Measurements from ENCODE around the gene SDCCAG8. TPM values are rescaled to one million over a fixed set of nuclear protein-coding genes. Genes with fewer than 3 reads are reported as not detected.

Gene SDCCAG8
- 44.4 TPM for total RNA-seq

DNA sequence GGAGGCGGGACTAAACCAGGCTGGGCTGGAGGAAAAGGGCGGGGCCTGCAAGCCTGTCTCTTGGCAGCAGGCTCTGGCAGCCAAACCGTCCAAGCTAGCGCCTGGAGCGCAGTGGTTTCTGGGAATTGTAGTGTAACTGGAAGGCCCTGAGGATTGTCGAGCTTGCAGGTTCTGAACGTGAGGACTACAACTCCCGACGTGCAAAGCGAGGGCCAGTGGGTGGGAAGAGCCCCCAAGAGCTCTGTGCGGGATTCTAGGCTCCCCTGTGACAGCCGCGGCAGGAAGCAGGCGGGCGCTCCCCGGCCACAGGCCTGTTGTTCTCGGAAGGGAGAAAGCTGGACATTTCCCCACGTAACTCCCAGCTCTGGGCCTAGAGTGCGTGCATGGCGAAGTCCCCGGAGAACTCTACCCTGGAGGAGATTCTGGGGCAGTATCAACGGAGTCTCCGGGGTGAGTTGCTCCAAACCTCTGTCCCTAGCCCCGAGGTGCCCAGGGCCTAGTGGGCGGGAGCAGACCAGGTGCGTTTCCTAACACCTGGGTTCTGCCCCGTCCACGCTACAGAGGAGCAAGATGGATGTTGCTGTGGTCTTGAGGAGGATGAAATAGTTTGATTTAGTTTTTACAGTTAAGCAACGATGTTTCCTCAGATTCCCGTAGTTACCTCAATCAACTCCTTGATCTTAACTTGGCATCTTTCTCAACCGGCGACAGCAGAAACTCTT lies at the start of gene SDCCAG8:
SDCCAG8 (plus strand) TSS at position 251 of the 722 bp plus-strand sequence; CDS start at position 384, 133 bp downstream.

DNA sequence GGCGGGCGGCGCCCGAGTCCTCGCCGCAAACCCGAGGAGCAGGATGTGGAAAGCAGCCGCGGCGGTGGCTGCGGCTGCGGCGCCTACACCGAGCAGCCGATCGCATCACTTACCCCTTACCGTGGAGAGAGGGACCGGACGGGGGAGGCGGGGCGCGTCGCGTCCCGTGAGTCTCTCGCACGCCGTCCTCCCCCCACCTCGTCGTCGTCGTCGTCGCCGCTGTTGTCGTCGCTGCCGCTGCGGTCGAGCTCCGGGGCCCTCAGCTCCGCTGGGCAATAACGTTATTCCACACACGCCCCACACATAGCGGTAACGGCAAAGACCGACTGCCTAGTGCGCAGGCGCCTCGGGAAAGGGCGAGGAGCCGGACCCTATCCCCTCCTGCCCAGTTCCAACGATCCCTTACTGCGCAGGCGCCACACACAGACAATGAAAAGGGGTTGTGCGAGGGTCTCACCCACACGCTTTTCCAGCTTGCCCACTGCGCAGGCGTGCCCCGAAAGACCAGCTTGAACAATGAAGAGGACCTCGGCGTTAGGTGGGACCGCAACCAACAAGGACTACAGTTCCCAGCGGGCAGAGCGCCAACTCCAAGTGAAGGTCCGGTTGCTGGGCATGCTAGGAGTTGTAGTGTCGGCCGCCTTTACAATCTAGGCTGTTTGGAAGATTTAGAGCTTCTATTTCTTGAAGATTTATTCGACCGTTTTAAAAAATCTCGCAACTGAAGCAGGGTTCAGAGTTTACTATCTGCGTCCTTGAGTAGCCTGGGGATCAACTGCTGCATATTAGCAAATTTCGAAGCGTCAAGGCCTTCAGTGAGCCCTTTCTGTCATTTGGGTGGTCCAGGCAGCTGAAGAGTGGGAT lies 682 bp upstream of the SDCCAG8 start, which contains the start of gene CEP170:
CEP170 (minus strand) TSS at position 355 of the 864 bp plus-strand sequence. CDS start 30,001 bp downstream, outside the sequence.

Small RNA genes lying within 50 kb of the gene (small RNA-seq; reads per million reads assigned to genes)
- gene MIR4677 (ENCODE audit: low replicate concordance): 1.9 reads per million, percentile 89 among the genes with 10 or more reads in this experiment

Other genes with a start within 250 kb of the SDCCAG8 start
- gene CEP170, start 760 bp upstream of the SDCCAG8 start, total RNA-seq: 93.9 TPM